ENCODE results near the gene CLUH.

DNA sequence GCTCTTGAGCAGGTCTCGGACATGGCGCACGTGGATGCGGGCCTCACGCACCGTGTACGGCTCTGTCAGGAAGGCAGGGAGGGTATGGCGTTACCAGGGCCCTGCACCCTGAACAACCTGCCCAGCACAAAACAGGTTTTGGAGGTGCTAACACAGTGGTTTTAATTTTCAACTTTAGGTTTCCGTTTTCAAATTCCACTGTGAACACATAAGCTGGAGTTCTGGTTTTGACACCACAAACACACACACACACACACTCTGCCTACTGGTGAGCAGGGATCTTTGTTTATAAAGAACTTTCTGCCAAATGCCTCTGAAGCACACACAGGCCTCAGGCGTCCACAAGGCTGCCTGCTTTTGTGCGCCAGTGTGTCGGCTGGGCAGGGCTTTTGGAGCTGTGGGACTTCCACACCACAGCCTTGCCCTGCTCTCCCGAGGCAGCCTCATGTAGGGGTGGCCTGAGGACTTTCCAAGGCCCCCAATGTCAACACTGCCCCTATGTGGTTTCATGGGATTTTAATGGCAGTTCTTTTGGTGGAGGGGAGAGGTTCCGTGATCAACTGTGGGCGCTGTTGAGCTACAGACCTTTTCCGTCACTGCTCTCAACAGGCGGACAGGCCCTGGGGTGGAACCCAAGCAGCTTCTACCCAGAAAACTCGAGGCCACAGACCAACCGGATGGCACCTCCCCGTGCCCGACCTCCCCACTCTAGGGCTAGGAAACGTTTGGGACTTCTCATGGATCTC lies 9.4 kb downstream of the CLUH start:
- TF ChIP-seq, protein P1, sequence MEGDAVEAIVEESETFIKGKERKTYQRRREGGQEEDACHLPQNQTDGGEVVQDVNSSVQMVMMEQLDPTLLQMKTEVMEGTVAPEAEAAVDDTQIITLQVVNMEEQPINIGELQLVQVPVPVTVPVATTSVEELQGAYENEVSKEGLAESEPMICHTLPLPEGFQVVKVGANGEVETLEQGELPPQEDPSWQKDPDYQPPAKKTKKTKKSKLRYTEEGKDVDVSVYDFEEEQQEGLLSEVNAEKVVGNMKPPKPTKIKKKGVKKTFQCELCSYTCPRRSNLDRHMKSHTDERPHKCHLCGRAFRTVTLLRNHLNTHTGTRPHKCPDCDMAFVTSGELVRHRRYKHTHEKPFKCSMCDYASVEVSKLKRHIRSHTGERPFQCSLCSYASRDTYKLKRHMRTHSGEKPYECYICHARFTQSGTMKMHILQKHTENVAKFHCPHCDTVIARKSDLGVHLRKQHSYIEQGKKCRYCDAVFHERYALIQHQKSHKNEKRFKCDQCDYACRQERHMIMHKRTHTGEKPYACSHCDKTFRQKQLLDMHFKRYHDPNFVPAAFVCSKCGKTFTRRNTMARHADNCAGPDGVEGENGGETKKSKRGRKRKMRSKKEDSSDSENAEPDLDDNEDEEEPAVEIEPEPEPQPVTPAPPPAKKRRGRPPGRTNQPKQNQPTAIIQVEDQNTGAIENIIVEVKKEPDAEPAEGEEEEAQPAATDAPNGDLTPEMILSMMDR (IDR thresholded peaks at IDR 0.05): peak; percentile 18
- TF ChIP-seq EZH2 (IDR thresholded peaks at IDR 0.05): no peak

Data from neural progenitor cell (in vitro differentiated cells).